IMR-90 (cell line): ENCODE results near the gene IQGAP2. TPM values are rescaled to one million over a fixed set of nuclear protein-coding genes. Genes with fewer than 3 reads are reported as not detected.
A peak's percentile ranks its signal among the peaks of the same experiment; 100 is the strongest.

ENCODE experiments used
- ATAC-seq: fragments of 200-7000 bp; cut with Tn5 transposase; 2 replicates; pipeline ENCODE4 v1.9.1; 2020; ENCODE audit warnings: low read depth, mild to moderate bottlenecking, moderate library complexity
- BruUV-seq: library from RNA; stranded (reverse); fragments of 400-500 nt; replicated peaks from 2 replicates; lab custom pipeline; 2021; lab: Mats Ljungman, UMichigan
- CTCF ChIA-PET: fragments of 300-600 bp; formaldehyde crosslinking; extraction: SDS; loops from one replicate; lab custom pipeline; 2021; ENCODE audit warnings: antibody characterized with exemption; lab: Yijun Ruan, JAX
- POLR2A ChIA-PET: fragments of 300-600 bp; sonication (Branson Sonifier 250); formaldehyde crosslinking; loops from one replicate; lab custom pipeline; 2022; ENCODE audit warnings: antibody characterized with exemption; ENCODE audit not compliant: unreplicated experiment; lab: Charles Lee
- DNase-seq: peaks from one replicate; pipeline ENCODE4 v3.0.0; 2013
- H2AFZ ChIP-seq: replicated peaks from 2 replicates; pipeline ENCODE3; 2013; ENCODE audit warnings: low read length, mild to moderate bottlenecking; ENCODE audit not compliant: poor library complexity
- H2AK5ac ChIP-seq: 2 replicates; pipeline ENCODE4 v1.6.1; 2013; ENCODE audit warnings: low read depth, low read length, inconsistent platforms
- H2AK9ac ChIP-seq: replicated peaks from 2 replicates; pipeline ENCODE3; 2013; ENCODE audit warnings: mild to moderate bottlenecking, low read depth, low read length, moderate library complexity; ENCODE audit not compliant: poor library complexity
- H2BK120ac ChIP-seq: 2 replicates; pipeline ENCODE4 v1.6.1; 2013; ENCODE audit warnings: low read depth, low read length, inconsistent platforms
- H2BK15ac ChIP-seq: 3 replicates; pipeline ENCODE4 v1.6.1; 2013; ENCODE audit warnings: low read depth, low read length, inconsistent platforms
- H2BK20ac ChIP-seq: 2 replicates; pipeline ENCODE4 v1.6.1; 2013; ENCODE audit warnings: low read depth, mild to moderate bottlenecking, inconsistent platforms, low read length, moderate library complexity
- H2BK5ac ChIP-seq: 2 replicates; pipeline ENCODE4 v1.6.1; 2013; ENCODE audit warnings: mild to moderate bottlenecking, low read depth, low read length, inconsistent platforms; ENCODE audit not compliant: poor library complexity, severe bottlenecking
- H3K14ac ChIP-seq: replicated peaks from 2 replicates; pipeline ENCODE4 v1.6.1; 2013; ENCODE audit warnings: low read depth, low read length, inconsistent platforms
- H3K18ac ChIP-seq: 2 replicates; pipeline ENCODE4 v1.6.1; 2013; ENCODE audit warnings: low read depth, low read length, control low read depth
- H3K23ac ChIP-seq: 2 replicates; pipeline ENCODE4 v1.6.1; 2013; ENCODE audit warnings: low read depth, low read length, inconsistent platforms
- H3K27ac ChIP-seq: 2 replicates; pipeline ENCODE4 v1.5.1; 2013; ENCODE audit warnings: mild to moderate bottlenecking, control low read depth, low read length; ENCODE audit not compliant: insufficient read depth
- H3K27me3 ChIP-seq: 2 replicates; pipeline ENCODE4 v1.6.1; 2013; ENCODE audit warnings: low read length; ENCODE audit not compliant: control insufficient read depth, insufficient read depth
- H3K36me3 ChIP-seq: 2 replicates; pipeline ENCODE4 v1.6.1; 2013; ENCODE audit warnings: low read length, mixed read lengths; ENCODE audit not compliant: control insufficient read depth, insufficient read depth
- H3K4ac ChIP-seq: 2 replicates; pipeline ENCODE4 v1.6.1; 2013; ENCODE audit warnings: low read depth, low read length, inconsistent platforms
- H3K4me1 ChIP-seq: 2 replicates; pipeline ENCODE4 v1.6.1; 2013; ENCODE audit warnings: low read length, mixed read lengths; ENCODE audit not compliant: control insufficient read depth, insufficient read depth
- H3K4me2 ChIP-seq: 2 replicates; pipeline ENCODE4 v1.6.1; 2013; ENCODE audit warnings: low read depth, mild to moderate bottlenecking, control low read depth, low read length, moderate library complexity
- H3K4me3 ChIP-seq: 2 replicates; pipeline ENCODE4 v1.5.1; 2013; ENCODE audit warnings: low read depth, mild to moderate bottlenecking, control low read depth, low read length, moderate library complexity; ENCODE audit not compliant: insufficient read depth
- H3K56ac ChIP-seq: 2 replicates; pipeline ENCODE4 v1.6.1; 2013; ENCODE audit warnings: low read length, inconsistent platforms; ENCODE audit not compliant: insufficient read depth; ENCODE audit errors: extremely low read depth
- H3K79me1 ChIP-seq, 2 experiments: 2 replicates each; pipeline ENCODE4 v1.6.1; 2013; ENCODE audit warnings: low read length in 2 of 2, inconsistent platforms in 1 of 2, low read depth in 1 of 2
- H3K9ac ChIP-seq: 2 replicates; pipeline ENCODE4 v1.6.1; 2013; ENCODE audit warnings: low read depth, low read length, control low read depth
- H3K9me1 ChIP-seq: 2 replicates; pipeline ENCODE4 v1.6.1; 2013; ENCODE audit warnings: low read length, inconsistent platforms; ENCODE audit not compliant: insufficient read depth
- H3K9me3 ChIP-seq: 2 replicates; pipeline ENCODE4 v1.6.1; 2013; ENCODE audit warnings: low read length; ENCODE audit not compliant: control insufficient read depth, insufficient read depth
- H4K20me1 ChIP-seq: 2 replicates; pipeline ENCODE4 v1.6.1; 2013; ENCODE audit warnings: low read length, inconsistent platforms; ENCODE audit not compliant: insufficient read depth
- H4K5ac ChIP-seq: 2 replicates; pipeline ENCODE4 v1.6.1; 2013; ENCODE audit warnings: mild to moderate bottlenecking, low read depth, low read length, control low read depth
- H4K8ac ChIP-seq, 2 experiments: 2 replicates each; pipeline ENCODE4 v1.6.1; 2013; ENCODE audit warnings: low read depth in 2 of 2, low read length in 2 of 2, control low read depth in 1 of 2, inconsistent platforms in 1 of 2
- H4K91ac ChIP-seq: 2 replicates; pipeline ENCODE4 v1.6.1; 2013; ENCODE audit warnings: low read depth, low read length, inconsistent platforms; ENCODE audit not compliant: insufficient read depth
- NFE2L2 ChIP-seq: fragments of 150-350 bp; IDR thresholded peaks from 2 replicates; pipeline ENCODE4 v1.6.1; 2016; ENCODE audit warnings: low read depth, mild to moderate bottlenecking, low read length
- RFX5 ChIP-seq: IDR thresholded peaks from 2 replicates; pipeline ENCODE4 v1.8.0; 2012; ENCODE audit warnings: low read depth, mild to moderate bottlenecking, low read length, moderate library complexity
- WGBS, 2 experiments: methylation state at CpG; one replicate each; pipeline versions ENCODE4 v1.1.5 to v1.1.7; 2013; ENCODE audit warnings: missing lambda C conversion rate in 2 of 2; ENCODE audit not compliant: insufficient read length in 1 of 2; ENCODE audit errors: extremely low coverage in 2 of 2; 5-methylcytosine and 5-hydroxymethylcytosine counted together
- dilution Hi-C: fragments of 300-500 bp; cut with HindIII; formaldehyde crosslinking; loops from one replicate; pipeline ENCODE4 v1.14.3; 2018; ENCODE audit warnings: low sequenced_read_pairs; ENCODE audit not compliant: unreplicated experiment
- in situ Hi-C: fragments of 300-500 bp; cut with MboI; formaldehyde crosslinking; loops from 3 replicates; pipeline ENCODE4 v1.14.3; 2019; ENCODE audit warnings: low sequenced_read_pairs, inconsistent platforms, mixed read lengths
- intact Hi-C: fragments of 100-400 bp; cut with micrococcal nuclease; formaldehyde crosslinking; loops from 2 replicates; pipeline ENCODE4 v1.10.0; 2022
- polyA plus RNA-seq, 3 experiments: library from polyadenylated mRNA; depleted of rRNA; stranded (reverse); fragments of >200 nt; gene quantifications; 2 replicates each; pipeline ENCODE4 v1.2.3, GENCODE V29; 2012; ENCODE audit warnings: low replicate concordance in 1 of 3
- total RNA-seq: library from RNA; depleted of rRNA; stranded (reverse); fragments of >200 nt; gene quantifications from 2 replicates; pipeline ENCODE4 v1.2.3, GENCODE V29; 2012

IQGAP2 gene
- total and polyA plus RNA-seq, 2 of the 4 experiments (the other 2 are of a cell fraction), result 0.21 to 0.36 TPM

DNA sequence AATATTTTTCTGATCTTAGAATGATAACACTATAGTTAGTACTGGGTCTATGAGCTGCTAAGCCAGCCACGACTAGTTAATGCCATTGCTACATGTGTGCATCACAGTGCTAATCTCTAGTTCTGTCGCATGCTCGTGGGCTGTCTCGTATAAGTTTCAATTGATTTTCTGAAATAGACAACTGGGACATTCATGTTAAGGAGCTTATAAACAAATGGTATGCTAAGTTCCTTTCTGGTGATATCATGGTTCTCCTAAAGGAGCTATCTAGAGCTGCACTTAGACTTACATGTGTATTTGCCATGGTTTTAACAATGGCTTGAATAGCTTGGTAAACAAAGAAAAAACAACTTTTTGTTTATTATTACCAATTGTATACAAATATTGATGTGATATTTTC, 173.9 kb downstream of the IQGAP2 start:
- H4K8ac ChIP-seq, result no peak overlapping the region
- no peak overlapping the region for H3K18ac ChIP-seq
- no peak overlapping the region for H3K4ac ChIP-seq
- H3K56ac ChIP-seq, result no peak overlapping the region
- no peaks in the 10 kb centered on the region for H4K20me1 ChIP-seq
- DNase-seq (peak; percentile 28), ATAC-seq (peak; percentile 42; the same call in 1 of the 2 replicates)
- H4K5ac ChIP-seq, result no peak overlapping the region
- no peak overlapping the region for H3K27ac ChIP-seq
- no peaks in the 10 kb centered on the region for H3K9me3 ChIP-seq
- H2AFZ ChIP-seq, result no peak overlapping the region
- H2BK120ac ChIP-seq, result no peak overlapping the region
- ChIA-PET CTCF (no interaction called here), POLR2A (no interaction called here)
- H3K4me2 ChIP-seq, result peak overlapping the region; percentile 79
- H3K4me3 ChIP-seq, result no peak overlapping the region
- TF ChIP-seq RFX5 (no peak), NFE2L2 (no peak)
- H2BK5ac ChIP-seq, result no peak overlapping the region
- H3K4me1 ChIP-seq, result no peaks in the 10 kb centered on the region
- intact Hi-C loops, result no loop called here
- H3K36me3 ChIP-seq, result no peaks in the 10 kb centered on the region
- H3K79me1 ChIP-seq, result no peaks in the 10 kb centered on the region
- WGBS, 2 experiments, result 33% methylated on average over 3 of the region's 4 CpGs; no CpG with 5 or more reads in 1 of the 2 experiments
- no peak overlapping the region for H3K23ac ChIP-seq
- H2BK20ac ChIP-seq, result no peak overlapping the region
- H3K27me3 ChIP-seq, result no peaks in the 10 kb centered on the region; the same call in 1 of the 2 replicates
- no peak overlapping the region for H4K91ac ChIP-seq
- H2BK15ac ChIP-seq, result no peak overlapping the region
- no peak overlapping the region for H3K14ac ChIP-seq
- no peaks in the 10 kb centered on the region; the same call in 1 of the 2 replicates for H3K9me1 ChIP-seq
- dilution Hi-C loops, result no loop called here
- in situ Hi-C loops, result no loop called here
- no peak overlapping the region for H3K9ac ChIP-seq
- no peak overlapping the region for H2AK9ac ChIP-seq
- BruUV-seq, result no TSS peak
- H2AK5ac ChIP-seq, result no peak overlapping the region
